ENCODE measurements around the gene NOD1. TPM values are rescaled to one million over a fixed set of nuclear protein-coding genes. Genes with fewer than 3 reads are reported as not detected.
"Not testable (repeated sequence)": the region's sequence is repeated elsewhere in the genome, so short reads cannot be mapped to it uniquely, and the experiment has no call there.

NOD1 gene
- total and polyA plus RNA-seq, 4 experiments from 2014 or later = 5.3 to 21.3 (median 14.0) TPM

- peaks cover 0 to 3% of the 10 kb centered on the region in 2 donors for H3K36me3 Mint-ChIP-seq
- no peak overlapping the region for H3K27ac Mint-ChIP-seq
- POLR2A ChIA-PET (ENCODE audit: partially characterized antibody) = no interaction called here
- no peak for DNase-seq
- Histone ChIP-seq H3K27me3 (ENCODE audit: insufficient read depth, low read length) (no peaks in the 10 kb centered on the region), H3K4me1 (ENCODE audit: insufficient read depth, low read length) (no peaks in the 10 kb centered on the region), H3K4me3 (ENCODE audit: low read length in 2 of 2) (no peak overlapping the region), H3K27ac (ENCODE audit: low read depth, low read length) (no peak overlapping the region), H3K36me3 (ENCODE audit: insufficient read depth, low read length) (no peaks in the 10 kb centered on the region), H3K9me3 (ENCODE audit: control insufficient read depth in 1 of 2, low read length in 2 of 2) (no peaks in the 10 kb centered on the region)
- H3K27me3 Mint-ChIP-seq = no peaks in the 10 kb centered on the region
- CTCF ChIA-PET (ENCODE audit: partially characterized antibody) = interaction anchor here (1.0 to 4.0 kb wide), 6 partner anchors 15 to 228 kb away, joined by 3 to 27 read pairs (median 6); no protein-coding TSS in a partner anchor
- H3K4me1 Mint-ChIP-seq = peaks cover 0 to 5% (median under 1%) of the 10 kb centered on the region in 4 donors
- H3K4me3 Mint-ChIP-seq = no peak overlapping the region
- no peaks in the 10 kb centered on the region for H3K9me3 Mint-ChIP-seq
- intact Hi-C loops (cut with micrococcal nuclease) = no loop called here
Observed at GRCh38 chr7:30511494-30511893, 32.9 kb upstream of the NOD1 start.

- intact Hi-C loops (cut with micrococcal nuclease) = loop anchor here (1.0 kb wide), 2 partner anchors 54 to 230 kb away; no protein-coding TSS in a partner anchor
- H3K4me3 Mint-ChIP-seq = no peak overlapping the region
- POLR2A ChIA-PET (ENCODE audit: partially characterized antibody) = interaction anchor here (0.9 to 1.2 kb wide), 2 partner anchors 32 to 50 kb away, joined by 3 read pairs; partner anchors contain the start of gene NOD1
- Histone ChIP-seq H3K4me1 (ENCODE audit: insufficient read depth, low read length) (peaks cover 4% of the 10 kb centered on the region), H3K9me3 (ENCODE audit: control insufficient read depth in 1 of 2, low read length in 2 of 2) (no peaks in the 10 kb centered on the region), H3K36me3 (ENCODE audit: insufficient read depth, low read length) (no peaks in the 10 kb centered on the region), H3K27ac (ENCODE audit: low read depth, low read length) (no peak overlapping the region), H3K27me3 (ENCODE audit: insufficient read depth, low read length) (no peaks in the 10 kb centered on the region), H3K4me3 (ENCODE audit: low read length in 2 of 2) (no peak overlapping the region)
- peaks cover 0 to 5% (median 2%) of the 10 kb centered on the region in 4 donors for H3K4me1 Mint-ChIP-seq
- peak; percentile 23 to 37 (median 29) for DNase-seq
- CTCF ChIA-PET (ENCODE audit: partially characterized antibody) = interaction anchor here (1.0 to 4.0 kb wide), 9 partner anchors 12 to 234 kb away, joined by 3 to 27 read pairs (median 5); partner anchors contain the start of gene NOD1
- no peaks in the 10 kb centered on the region for H3K27me3 Mint-ChIP-seq
- no peaks in the 10 kb centered on the region for H3K9me3 Mint-ChIP-seq
- H3K27ac Mint-ChIP-seq = no peak overlapping the region
- peaks cover 0 to 3% of the 10 kb centered on the region in 2 donors for H3K36me3 Mint-ChIP-seq
Observed at GRCh38 chr7:30510124-30511075, 31.8 kb upstream of the NOD1 start.

DNA sequence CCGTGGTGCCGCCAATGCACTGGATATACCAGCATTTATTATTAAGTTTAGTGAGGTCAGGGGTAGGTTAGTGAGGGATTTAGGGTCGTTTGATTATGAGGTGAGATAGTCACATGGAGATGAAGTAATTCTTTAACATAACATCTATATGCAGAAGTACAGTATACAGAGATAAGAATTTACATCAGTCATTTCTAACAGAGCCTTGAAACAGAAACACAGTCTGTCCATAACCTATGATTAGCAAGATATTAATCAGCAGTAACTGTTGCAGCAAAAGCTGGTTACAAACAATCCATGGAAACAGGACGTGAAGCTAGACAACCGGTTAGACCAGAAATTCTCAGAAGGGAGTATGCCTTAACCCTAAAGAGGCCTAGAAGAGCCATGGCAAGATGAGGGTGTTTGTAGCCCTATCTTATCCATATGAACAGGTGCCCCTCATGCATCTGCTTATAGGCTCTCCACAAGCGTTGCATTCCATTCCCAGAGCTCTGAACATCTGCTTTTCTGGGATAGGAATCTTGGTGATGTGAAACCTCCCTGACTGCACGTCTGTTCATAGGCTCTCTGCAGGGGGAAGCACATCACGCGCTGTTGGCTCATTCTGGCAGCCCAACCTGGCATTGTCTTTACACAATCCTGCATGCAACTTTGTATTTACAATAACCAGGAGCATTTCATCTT lies 30.7 kb upstream of the NOD1 start:
- H3K4me3 ChIP-seq (ENCODE audit: low read length in 2 of 2); H3K4me1 Mint-ChIP-seq; H3K27me3 ChIP-seq (ENCODE audit: insufficient read depth, low read length); H3K27ac ChIP-seq (ENCODE audit: low read depth, low read length); H3K27me3 Mint-ChIP-seq; intact Hi-C loops (cut with micrococcal nuclease); H3K36me3 Mint-ChIP-seq; H3K27ac Mint-ChIP-seq; H3K4me1 ChIP-seq (ENCODE audit: insufficient read depth, low read length); DNase-seq; H3K4me3 Mint-ChIP-seq; H3K9me3 ChIP-seq (ENCODE audit: control insufficient read depth in 1 of 2, low read length in 2 of 2); H3K9me3 Mint-ChIP-seq; H3K36me3 ChIP-seq (ENCODE audit: insufficient read depth, low read length): not testable (repeated sequence)
- ChIA-PET POLR2A (ENCODE audit: partially characterized antibody) (interaction anchor here (0.9 to 1.2 kb wide), 2 partner anchors 31 to 49 kb away, joined by 3 read pairs; partner anchors contain the start of gene NOD1), CTCF (ENCODE audit: partially characterized antibody) (interaction anchor here (1.5 to 4.0 kb wide), 4 partner anchors 31 to 233 kb away, joined by 5 to 27 read pairs (median 11); partner anchors contain the start of gene NOD1)

DNA sequence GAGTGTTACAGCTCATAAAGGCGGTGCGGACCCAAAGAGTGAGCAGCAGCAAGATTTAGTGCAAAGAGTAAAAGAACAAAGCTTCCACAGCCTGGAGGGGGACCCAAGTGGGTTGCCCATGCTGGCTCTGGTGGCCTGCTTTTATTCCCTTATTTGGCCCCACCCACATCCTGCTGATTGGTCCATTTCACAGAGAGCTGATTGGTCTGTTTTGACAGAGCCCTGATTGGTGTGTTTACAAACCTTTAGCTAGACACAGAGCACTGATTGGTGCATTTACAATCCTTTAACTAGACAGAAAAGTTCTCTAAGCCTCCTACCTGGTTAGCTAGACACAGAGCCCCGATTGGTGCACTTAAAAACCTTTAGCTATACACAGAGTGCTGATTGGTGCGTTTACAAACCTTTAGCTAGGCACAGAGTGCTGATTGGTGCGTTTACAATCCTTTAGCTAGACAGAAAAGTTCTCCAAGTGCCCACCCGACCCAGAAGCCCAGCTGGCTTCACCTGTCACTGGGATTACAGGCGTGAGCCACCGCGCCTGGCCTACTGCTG lies 28.8 kb upstream of the NOD1 start:
- H3K4me1 Mint-ChIP-seq = peaks cover 21 to 26% (median 24%) of the 10 kb centered on the region in 4 donors
- peak overlapping the region in 1 of 8 donors; percentile 10 for H3K4me3 Mint-ChIP-seq
- H3K4me1 ChIP-seq (ENCODE audit: insufficient read depth, low read length) = peaks cover 26% of the 10 kb centered on the region
- CTCF ChIA-PET (ENCODE audit: partially characterized antibody) = interaction anchor here (1.1 to 1.9 kb wide), 6 partner anchors 29 to 234 kb away, joined by 3 to 8 read pairs (median 4); partner anchors contain the start of gene NOD1
- POLR2A ChIA-PET (ENCODE audit: partially characterized antibody) = interaction anchor here (0.9 to 1.9 kb wide), 2 partner anchors 29 to 359 kb away, joined by 3 to 7 read pairs; partner anchors contain the start of gene NOD1
- H3K27me3 ChIP-seq (ENCODE audit: insufficient read depth, low read length); H3K27me3 Mint-ChIP-seq; DNase-seq; H3K9me3 ChIP-seq (ENCODE audit: control insufficient read depth in 1 of 2, low read length in 2 of 2); H3K36me3 ChIP-seq (ENCODE audit: insufficient read depth, low read length); H3K27ac Mint-ChIP-seq; H3K9me3 Mint-ChIP-seq; H3K4me3 ChIP-seq (ENCODE audit: low read length in 2 of 2); H3K36me3 Mint-ChIP-seq; intact Hi-C loops (cut with micrococcal nuclease); H3K27ac ChIP-seq (ENCODE audit: low read depth, low read length): not testable (repeated sequence)

DNA sequence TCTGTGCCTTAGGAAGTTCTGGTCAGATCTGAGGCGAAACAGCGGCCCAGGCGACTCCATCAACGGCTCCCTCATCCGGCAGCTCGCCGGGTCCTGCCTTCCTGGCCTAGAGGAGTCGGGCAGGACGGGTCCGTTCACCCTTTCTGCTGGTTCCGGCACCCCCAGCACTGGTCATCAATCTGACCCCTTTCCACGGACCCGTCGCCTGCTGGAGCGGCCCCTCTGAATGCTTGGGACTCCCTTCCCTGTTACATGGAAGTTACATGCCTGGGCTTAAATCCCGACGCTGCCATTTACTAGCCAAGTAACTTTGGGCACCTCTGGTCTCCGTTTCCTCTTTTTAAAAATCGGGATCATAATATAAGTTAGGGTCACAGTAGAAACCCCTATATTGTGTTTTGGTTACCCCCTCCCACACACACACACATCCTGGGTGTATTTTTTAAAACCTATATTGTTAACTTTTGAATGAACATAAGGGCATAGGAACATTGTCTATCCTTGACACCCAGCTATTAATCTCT lies 26.7 kb upstream of the NOD1 start:
- peak overlapping the region; percentile 90 to 96 (median 94) for H3K4me3 Mint-ChIP-seq
- Histone ChIP-seq H3K4me3 (ENCODE audit: low read length in 2 of 2) (peak overlapping the region; percentile 96 to 97), H3K27me3 (ENCODE audit: insufficient read depth, low read length) (no peaks in the 10 kb centered on the region), H3K27ac (ENCODE audit: low read depth, low read length) (peak overlapping the region; percentile 72), H3K9me3 (ENCODE audit: control insufficient read depth in 1 of 2, low read length in 2 of 2) (no peaks in the 10 kb centered on the region), H3K36me3 (ENCODE audit: insufficient read depth, low read length) (no peaks in the 10 kb centered on the region), H3K4me1 (ENCODE audit: insufficient read depth, low read length) (peaks cover 26% of the 10 kb centered on the region)
- H3K27ac Mint-ChIP-seq = peak overlapping the region; percentile 76 to 98 (median 94)
- peak in 1 of 5 donors; percentile 5 for DNase-seq
- peaks cover 28 to 32% (median 31%) of the 10 kb centered on the region in 4 donors for H3K4me1 Mint-ChIP-seq
- CTCF ChIA-PET (ENCODE audit: partially characterized antibody) = no interaction called here
- POLR2A ChIA-PET (ENCODE audit: partially characterized antibody) = interaction anchor here (0.8 to 3.6 kb wide), 2 partner anchors 26 to 223 kb away, joined by 3 to 21 read pairs; partner anchors contain the start of gene NOD1
- intact Hi-C loops (cut with micrococcal nuclease) = loop anchor here (1.0 to 2.0 kb wide), 5 partner anchors 156 to 478 kb away; partner anchors contain the start of genes FKBP14 and ZNRF2
- H3K9me3 Mint-ChIP-seq = no peaks in the 10 kb centered on the region
- H3K27me3 Mint-ChIP-seq = no peaks in the 10 kb centered on the region
- peaks cover 4 to 11% of the 10 kb centered on the region in 2 donors for H3K36me3 Mint-ChIP-seq

GRCh38 chr7:30504301-30505173 lies 26.0 kb upstream of the NOD1 start, which contains the start of gene GGCT:
Gene GGCT (minus strand): TSS chr7:30504829. CDS start chr7:30504709, 120 bp downstream.
- H3K36me3 ChIP-seq (ENCODE audit: insufficient read depth, low read length) = no peaks in the 10 kb centered on the region
- Mint-ChIP-seq H3K4me1 (peaks cover 26 to 32% (median 30%) of the 10 kb centered on the region in 4 donors), H3K4me3 (peak within 1 kb of the TSS; percentile 90 to 96 (median 94)), H3K36me3 (peaks cover 9 to 17% of the 10 kb centered on the region in 2 donors), H3K27ac (peak within 1 kb of the TSS; percentile 76 to 98 (median 94)), H3K9me3 (no peaks in the 10 kb centered on the region), H3K27me3 (no peaks in the 10 kb centered on the region)
- H3K4me1 ChIP-seq (ENCODE audit: insufficient read depth, low read length) = peaks cover 26% of the 10 kb centered on the region
- intact Hi-C loops (cut with micrococcal nuclease) = loop anchor here (1.0 to 5.0 kb wide), 7 partner anchors 26 to 478 kb away; partner anchors contain the start of genes FKBP14, NOD1 and ZNRF2
- POLR2A ChIA-PET (ENCODE audit: partially characterized antibody) = interaction anchor here (0.8 to 3.6 kb wide), 2 partner anchors 26 to 223 kb away, joined by 3 to 21 read pairs; partner anchors contain the start of gene NOD1
- H3K27ac ChIP-seq (ENCODE audit: low read depth, low read length) = peak within 1 kb of the TSS; percentile 72
- peak within 1 kb of the TSS; percentile 96 to 97 for H3K4me3 ChIP-seq (ENCODE audit: low read length in 2 of 2)
- CTCF ChIA-PET (ENCODE audit: partially characterized antibody) = no interaction called here
- H3K27me3 ChIP-seq (ENCODE audit: insufficient read depth, low read length) = no peaks in the 10 kb centered on the region
- peak; percentile 94 to 98 (median 96) for DNase-seq
- no peaks in the 10 kb centered on the region for H3K9me3 ChIP-seq (ENCODE audit: control insufficient read depth in 1 of 2, low read length in 2 of 2)

Measured in CD4-positive, alpha-beta memory T cell (primary cell).